ENCODE results near the gene ESPNL.

The ESPNL gene

GRCh38 chr2:238121511-238122286 lies 21.6 kb downstream of the ESPNL start:
- H3K4me1 Mint-ChIP-seq, result no peaks in the 10 kb centered on the region
- H3K36me3 Mint-ChIP-seq (ENCODE audit: low read depth), result no peaks in the 10 kb centered on the region
- H3K9me3 Mint-ChIP-seq, result no peaks in the 10 kb centered on the region
- no peak for TF ChIP-seq CTCF (IDR thresholded peaks at IDR 0.05; ENCODE audit: unreplicated experiment in 3 of 3)
- H3K27me3 Mint-ChIP-seq (ENCODE audit: low read depth), result peaks cover 35% of the 10 kb centered on the region
- no peak overlapping the region for H3K27ac Mint-ChIP-seq
- H3K4me3 Mint-ChIP-seq, result no peak overlapping the region

- Mint-ChIP-seq H3K36me3 (ENCODE audit: low read depth) (no peaks in the 10 kb centered on the region), H3K9me3 (no peaks in the 10 kb centered on the region), H3K4me1 (no peaks in the 10 kb centered on the region), H3K4me3 (no peak overlapping the region), H3K27me3 (ENCODE audit: low read depth) (peaks cover 30% of the 10 kb centered on the region), H3K27ac (no peak overlapping the region)
- TF ChIP-seq CTCF (IDR thresholded peaks at IDR 0.05; ENCODE audit: unreplicated experiment in 3 of 3), result no peak
Measured at GRCh38 chr2:238122287-238123217, 22.4 kb downstream of the ESPNL start.

GRCh38 chr2:238123218-238123971 lies 23.3 kb downstream of the ESPNL start:
- H3K36me3 Mint-ChIP-seq (ENCODE audit: low read depth), result no peaks in the 10 kb centered on the region
- no peaks in the 10 kb centered on the region for H3K9me3 Mint-ChIP-seq
- no peaks in the 10 kb centered on the region for H3K4me1 Mint-ChIP-seq
- no peak for TF ChIP-seq CTCF (IDR thresholded peaks at IDR 0.05; ENCODE audit: unreplicated experiment in 3 of 3)
- H3K4me3 Mint-ChIP-seq, result no peak overlapping the region
- H3K27me3 Mint-ChIP-seq (ENCODE audit: low read depth), result peaks cover 22% of the 10 kb centered on the region
- H3K27ac Mint-ChIP-seq, result no peak overlapping the region

GRCh38 chr2:238123991-238124470 lies 23.9 kb downstream of the ESPNL start:
- H3K4me1 Mint-ChIP-seq, result no peaks in the 10 kb centered on the region
- no peaks in the 10 kb centered on the region for H3K36me3 Mint-ChIP-seq (ENCODE audit: low read depth)
- no peak overlapping the region for H3K27ac Mint-ChIP-seq
- H3K27me3 Mint-ChIP-seq (ENCODE audit: low read depth), result peaks cover 16% of the 10 kb centered on the region
- H3K9me3 Mint-ChIP-seq, result no peaks in the 10 kb centered on the region
- no peak overlapping the region for H3K4me3 Mint-ChIP-seq
- no peak for TF ChIP-seq CTCF (IDR thresholded peaks at IDR 0.05; ENCODE audit: unreplicated experiment in 3 of 3)

- H3K27ac Mint-ChIP-seq, result no peak overlapping the region
- no peak overlapping the region for H3K4me3 Mint-ChIP-seq
- H3K4me1 Mint-ChIP-seq, result no peaks in the 10 kb centered on the region
- no peaks in the 10 kb centered on the region for H3K9me3 Mint-ChIP-seq
- TF ChIP-seq CTCF (IDR thresholded peaks at IDR 0.05; ENCODE audit: unreplicated experiment in 3 of 3), result no peak
- H3K36me3 Mint-ChIP-seq (ENCODE audit: low read depth), result no peaks in the 10 kb centered on the region
- peaks cover 11% of the 10 kb centered on the region for H3K27me3 Mint-ChIP-seq (ENCODE audit: low read depth)
Measured at GRCh38 chr2:238124488-238125126, 24.5 kb downstream of the ESPNL start.

All from nephron (organoid).